ENCODE results near the gene IMPDH2.

DNA sequence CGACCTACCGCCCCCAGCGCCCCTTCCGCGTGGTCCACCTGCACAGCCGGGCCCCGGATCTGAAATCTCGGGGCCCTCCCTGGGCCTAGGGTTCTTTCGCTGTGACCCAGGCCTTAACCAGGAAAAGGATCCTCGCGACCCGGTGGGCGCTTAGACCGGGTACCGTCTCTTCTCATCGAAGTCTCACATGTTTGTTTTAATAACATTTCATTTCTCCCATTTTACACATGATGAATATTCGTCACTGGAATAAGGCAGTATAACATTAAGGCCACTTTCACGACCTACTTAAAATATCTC, 10.5 kb downstream of the IMPDH2 start:
- TF ChIP-seq, protein P1, sequence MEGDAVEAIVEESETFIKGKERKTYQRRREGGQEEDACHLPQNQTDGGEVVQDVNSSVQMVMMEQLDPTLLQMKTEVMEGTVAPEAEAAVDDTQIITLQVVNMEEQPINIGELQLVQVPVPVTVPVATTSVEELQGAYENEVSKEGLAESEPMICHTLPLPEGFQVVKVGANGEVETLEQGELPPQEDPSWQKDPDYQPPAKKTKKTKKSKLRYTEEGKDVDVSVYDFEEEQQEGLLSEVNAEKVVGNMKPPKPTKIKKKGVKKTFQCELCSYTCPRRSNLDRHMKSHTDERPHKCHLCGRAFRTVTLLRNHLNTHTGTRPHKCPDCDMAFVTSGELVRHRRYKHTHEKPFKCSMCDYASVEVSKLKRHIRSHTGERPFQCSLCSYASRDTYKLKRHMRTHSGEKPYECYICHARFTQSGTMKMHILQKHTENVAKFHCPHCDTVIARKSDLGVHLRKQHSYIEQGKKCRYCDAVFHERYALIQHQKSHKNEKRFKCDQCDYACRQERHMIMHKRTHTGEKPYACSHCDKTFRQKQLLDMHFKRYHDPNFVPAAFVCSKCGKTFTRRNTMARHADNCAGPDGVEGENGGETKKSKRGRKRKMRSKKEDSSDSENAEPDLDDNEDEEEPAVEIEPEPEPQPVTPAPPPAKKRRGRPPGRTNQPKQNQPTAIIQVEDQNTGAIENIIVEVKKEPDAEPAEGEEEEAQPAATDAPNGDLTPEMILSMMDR (IDR thresholded peaks at IDR 0.05 in 2 of 3, conservative IDR thresholded peaks at IDR 0.05 in 1 of 3; ENCODE audit: borderline replicate concordance in 1 of 3, insufficient read depth in 1 of 3, low read depth in 2 of 3, low read length in 2 of 3): no peak
- no peak for TF ChIP-seq ZNF274 (IDR thresholded peaks at IDR 0.05; ENCODE audit: low read depth, low read length)
- TF ChIP-seq, protein P2, sequence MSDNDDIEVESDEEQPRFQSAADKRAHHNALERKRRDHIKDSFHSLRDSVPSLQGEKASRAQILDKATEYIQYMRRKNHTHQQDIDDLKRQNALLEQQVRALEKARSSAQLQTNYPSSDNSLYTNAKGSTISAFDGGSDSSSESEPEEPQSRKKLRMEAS (IDR thresholded peaks at IDR 0.05): no peak
- TF ChIP-seq JUND (IDR thresholded peaks at IDR 0.05): no peak
- TF ChIP-seq EGR1 (IDR thresholded peaks at IDR 0.05; ENCODE audit: low read depth): no peak
- peak; percentile 78 for TF ChIP-seq ZFX (IDR thresholded peaks at IDR 0.05)
- TF ChIP-seq RAD21 (IDR thresholded peaks at IDR 0.05; ENCODE audit: low read depth): no peak

Data from HCT116 (cell line).